HG03196 (cell line): ENCODE results near the gene BNIP2.
"Not testable (repeated sequence)": the region's sequence is repeated elsewhere in the genome, so short reads cannot be mapped to it uniquely, and the experiment has no call there.

Source experiments
- ATAC-seq: cut with Tn5 transposase; IDR thresholded peaks from one replicate; pipeline ENCODE4 v1.9.1; 2021; ENCODE audit not compliant: unreplicated experiment

BNIP2 gene

DNA sequence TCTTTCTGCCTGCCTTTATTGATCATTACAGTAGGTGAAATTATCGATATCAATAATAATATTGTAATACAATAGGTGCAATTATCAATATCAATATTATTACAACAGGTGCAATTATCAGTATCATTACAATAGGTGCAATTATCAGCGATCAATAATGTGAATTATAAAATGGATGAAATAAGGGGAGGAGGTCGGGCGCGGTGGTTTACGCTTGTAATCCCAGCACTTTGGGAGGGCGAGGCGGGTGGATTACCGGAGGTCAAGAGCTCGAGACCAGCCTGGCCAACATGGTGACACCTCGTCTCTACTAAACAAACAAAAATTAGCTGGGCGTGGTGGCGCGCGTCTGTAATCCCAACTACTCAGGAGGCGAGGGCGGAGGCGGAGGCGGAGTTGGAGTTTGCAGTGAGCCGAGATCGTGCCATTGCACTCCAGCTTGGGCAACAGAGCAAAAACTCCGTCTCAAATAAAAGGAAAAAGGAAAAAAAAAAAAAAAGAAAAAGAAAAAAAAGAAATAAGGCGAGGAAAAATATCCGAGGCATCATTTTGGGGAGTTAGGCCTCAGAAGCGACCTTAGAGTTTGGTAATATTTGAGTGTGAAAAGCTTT is 611 bp upstream of the BNIP2 start:
- ATAC-seq: no peak

DNA sequence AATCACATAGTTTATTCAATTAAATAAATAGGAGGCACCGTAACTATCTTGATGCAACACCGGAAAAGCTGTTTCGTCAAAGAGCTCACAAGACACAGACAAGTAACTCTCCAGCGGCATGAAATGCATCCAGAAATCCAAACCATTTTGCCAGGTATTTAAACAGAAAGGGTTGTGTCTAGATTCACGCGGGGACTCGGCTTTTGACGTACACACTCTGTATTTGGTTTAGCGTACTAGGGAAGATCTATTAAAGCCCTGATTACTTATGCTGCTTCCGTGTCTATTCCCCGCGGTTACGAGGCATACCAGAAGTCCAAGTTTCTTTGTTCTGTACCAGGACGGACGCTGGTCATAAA is 718 bp downstream of the BNIP2 start:
- peak; percentile 0 for ATAC-seq

- no peak for ATAC-seq
Measured at GRCh38 chr15:59687836-59688235, 1.3 kb downstream of the BNIP2 start.

DNA sequence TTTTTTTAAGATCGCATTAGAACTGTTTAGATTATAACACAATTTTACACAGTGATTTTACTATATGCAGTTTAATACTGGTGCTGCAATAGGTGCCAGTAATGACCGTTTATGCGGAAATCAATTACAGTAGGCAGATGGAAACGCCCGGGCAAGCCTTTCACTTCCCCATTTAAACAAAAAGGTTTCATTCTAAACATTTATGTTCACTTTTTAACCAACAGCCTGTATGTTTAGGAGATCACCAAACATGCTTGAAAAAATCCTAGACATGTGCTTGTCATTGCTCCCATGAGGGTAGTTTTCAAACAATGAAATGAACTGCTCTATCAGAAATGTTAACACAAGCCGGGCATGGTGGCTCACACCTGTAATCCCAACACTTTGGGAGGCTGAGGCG is 2.7 kb downstream of the BNIP2 start:
- ATAC-seq: no peak

- ATAC-seq: no peak
Measured at GRCh38 chr15:59685737-59686297, 3.3 kb downstream of the BNIP2 start.

- ATAC-seq: no peak
Measured at GRCh38 chr15:59680870-59681269, 8.2 kb downstream of the BNIP2 start.

- no peak for ATAC-seq
Measured at GRCh38 chr15:59680346-59680745, 8.8 kb downstream of the BNIP2 start.

DNA sequence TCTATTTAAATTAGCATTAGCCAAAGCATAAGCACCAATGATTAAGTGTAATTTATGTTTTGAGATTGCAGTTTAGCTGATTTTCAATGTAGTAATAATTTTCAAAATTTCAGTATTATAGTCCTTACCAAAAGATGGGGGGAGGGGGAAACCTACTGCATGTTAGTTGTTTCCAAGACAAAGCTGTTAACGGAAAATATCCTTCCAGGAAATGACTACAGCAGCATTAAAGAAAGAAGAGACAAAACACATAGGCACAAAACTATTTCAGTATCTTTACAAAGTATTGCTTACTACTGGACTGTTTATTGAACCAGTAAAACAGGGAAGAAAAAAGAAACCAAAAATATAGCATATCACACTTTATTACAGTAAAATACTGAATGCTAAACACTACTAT is 10.5 kb downstream of the BNIP2 start:
- no peak for ATAC-seq

DNA sequence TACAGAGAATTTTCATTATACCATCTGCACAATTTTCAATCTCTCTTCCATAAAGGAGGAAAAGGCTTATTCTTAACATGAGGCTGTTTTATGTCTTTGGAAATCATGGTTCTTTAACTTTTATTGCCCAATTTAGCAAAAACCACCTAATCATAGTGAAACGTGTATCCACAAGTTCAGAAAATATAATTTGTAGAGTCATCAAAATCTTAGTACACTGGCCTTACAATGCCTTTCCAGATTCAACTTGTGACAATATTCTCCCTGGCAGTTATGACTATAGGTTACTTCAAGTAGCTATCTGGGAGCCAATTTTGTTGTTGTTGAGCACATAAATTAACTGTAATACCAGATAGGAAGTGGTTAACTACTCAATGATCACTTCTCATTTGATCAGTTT is 10.9 kb downstream of the BNIP2 start:
- ATAC-seq: no peak

DNA sequence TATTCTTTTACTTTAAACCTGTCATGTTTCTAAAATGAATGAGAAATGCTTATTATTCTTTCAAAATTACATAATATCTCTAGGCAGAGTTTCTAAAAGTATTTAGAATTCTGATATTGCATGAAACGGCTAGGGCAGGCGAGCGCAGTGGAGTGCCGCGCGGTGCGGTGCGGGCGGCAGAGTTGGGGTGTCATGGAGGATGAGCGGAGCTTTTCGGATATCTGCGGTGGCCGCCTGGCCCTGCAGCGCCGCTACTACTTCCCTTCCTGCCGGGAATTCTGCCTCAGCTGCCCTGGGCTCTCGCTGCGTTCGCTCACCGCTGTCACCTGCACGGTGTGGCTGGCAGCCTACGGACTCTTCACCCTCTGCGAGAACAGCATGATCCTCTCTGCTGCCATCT is 12.6 kb downstream of the BNIP2 start:
- no peak for ATAC-seq

DNA sequence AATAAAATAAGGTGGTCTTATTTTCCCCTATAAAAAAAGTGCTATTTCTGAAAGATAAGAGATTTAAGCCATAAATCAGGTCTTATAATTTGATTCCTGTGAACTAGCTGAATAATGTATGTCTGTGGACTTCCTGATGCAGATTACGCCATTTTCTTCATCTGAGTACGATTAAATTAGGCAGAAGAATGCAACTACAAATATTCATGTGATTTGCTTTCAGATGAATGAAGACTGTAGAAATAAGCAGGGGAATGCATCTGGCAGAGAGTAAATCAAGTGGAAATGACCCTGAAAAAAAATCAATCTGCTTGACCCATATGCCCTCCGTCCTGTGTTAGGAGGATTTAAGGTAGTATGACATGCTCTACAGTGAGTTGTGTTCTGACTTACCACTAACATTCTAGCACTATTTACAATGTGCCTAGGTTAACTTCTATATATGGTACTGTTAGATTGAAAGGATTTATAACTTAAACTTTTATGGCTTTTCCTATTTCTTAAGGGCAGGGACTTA is 14.7 kb downstream of the BNIP2 start:
- no peak for ATAC-seq

DNA sequence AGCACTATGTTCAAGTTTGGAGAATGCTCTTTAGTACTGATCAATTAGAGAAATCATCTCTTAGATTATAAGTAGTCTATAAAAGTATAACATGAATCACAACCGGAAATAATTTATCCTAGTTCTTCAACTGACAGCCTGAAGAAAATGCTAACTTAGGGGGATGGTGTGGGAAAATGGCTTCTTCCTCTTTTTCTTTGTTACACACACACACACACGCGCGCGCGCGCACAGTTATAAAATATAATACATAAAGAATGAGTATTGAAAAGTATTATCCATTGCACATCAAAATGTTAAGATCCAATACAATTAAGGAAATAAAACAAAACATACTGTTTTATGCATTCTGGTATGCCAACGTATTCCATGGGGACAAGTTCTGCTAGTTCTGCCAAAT is 20.6 kb downstream of the BNIP2 start:
- no peak for ATAC-seq

DNA sequence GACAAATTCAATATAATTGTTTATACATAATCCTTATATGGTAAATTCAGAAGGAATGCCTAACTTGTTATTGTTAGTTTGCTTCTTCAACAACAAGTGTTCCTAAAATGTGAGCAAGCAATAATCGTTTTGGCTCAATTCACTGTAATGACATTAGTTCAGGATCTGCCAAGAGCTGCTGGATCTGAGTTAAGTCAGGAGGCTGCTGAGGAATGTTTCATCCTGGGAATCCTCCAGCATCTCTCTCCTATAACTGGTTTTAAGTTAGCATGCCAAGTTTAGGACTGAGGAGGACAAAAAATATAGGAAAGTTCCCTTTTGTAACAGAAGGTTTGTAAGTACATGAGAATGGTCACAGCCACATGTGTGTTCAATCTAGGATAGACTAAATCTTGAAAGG is 26.9 kb downstream of the BNIP2 start:
- ATAC-seq: no peak

DNA sequence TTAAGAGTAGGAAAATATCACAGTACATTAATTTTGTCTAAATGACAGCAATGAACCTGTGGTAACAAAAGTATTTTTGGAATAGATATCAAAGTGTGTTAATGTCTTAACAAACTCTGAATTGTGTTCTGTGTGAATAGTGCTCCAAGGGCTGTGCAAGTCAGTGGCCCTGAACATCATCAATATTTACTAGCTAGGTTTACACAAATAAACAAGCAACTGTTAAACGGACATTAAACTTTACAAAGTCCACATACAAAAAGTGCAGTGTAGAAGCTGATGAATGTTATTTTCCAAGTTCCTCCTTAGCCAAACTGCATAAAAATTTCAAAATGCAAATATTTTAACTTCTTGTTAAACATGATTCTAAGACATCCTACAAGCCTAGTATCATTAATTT is 29.8 kb downstream of the BNIP2 start:
- no peak for ATAC-seq

- peak; percentile 3 for ATAC-seq
Measured at GRCh38 chr15:59657635-59658125, 31.4 kb downstream of the BNIP2 start.

DNA sequence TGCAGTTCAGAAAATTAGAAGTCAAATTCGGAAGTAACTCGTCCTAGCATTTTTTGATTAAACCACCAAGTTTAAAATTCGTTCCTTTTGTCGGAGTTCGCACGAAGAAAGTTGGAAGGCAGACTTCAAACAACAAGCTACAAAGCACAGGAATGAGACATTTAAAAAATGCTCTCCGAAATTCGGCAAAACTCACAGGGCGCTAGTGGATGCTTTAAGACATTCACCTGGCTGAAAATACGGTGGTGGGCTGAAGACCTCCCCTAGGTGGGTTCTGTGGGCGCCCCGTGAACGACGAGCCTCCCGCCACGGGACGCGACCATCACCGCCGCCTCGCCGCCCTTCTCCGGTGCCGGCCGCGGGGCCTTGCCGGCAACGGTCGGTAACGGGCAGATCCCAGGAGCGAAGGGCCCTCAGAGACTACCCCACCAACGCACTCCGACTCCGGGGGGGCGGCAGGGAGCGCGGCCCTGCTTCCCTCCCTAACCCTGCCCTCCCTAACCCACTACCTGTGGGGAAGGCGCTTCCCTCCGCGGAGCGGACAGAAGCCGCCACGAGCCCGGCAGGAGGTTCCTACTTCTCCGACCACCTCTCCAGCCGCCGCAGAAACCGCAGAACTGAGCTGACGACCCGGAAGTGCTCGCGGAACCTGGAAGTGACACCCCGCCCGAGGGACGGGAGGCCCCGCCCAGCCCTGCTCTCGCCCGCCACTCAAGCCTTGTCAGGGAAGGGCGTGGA is 32.1 kb downstream of the BNIP2 start, which contains the start of gene GTF2A2:
GTF2A2 (minus strand) TSS at position 619 of the 738 bp plus-strand sequence. CDS start 5,238 bp downstream, outside the sequence.
- peak; percentile 98 for ATAC-seq

DNA sequence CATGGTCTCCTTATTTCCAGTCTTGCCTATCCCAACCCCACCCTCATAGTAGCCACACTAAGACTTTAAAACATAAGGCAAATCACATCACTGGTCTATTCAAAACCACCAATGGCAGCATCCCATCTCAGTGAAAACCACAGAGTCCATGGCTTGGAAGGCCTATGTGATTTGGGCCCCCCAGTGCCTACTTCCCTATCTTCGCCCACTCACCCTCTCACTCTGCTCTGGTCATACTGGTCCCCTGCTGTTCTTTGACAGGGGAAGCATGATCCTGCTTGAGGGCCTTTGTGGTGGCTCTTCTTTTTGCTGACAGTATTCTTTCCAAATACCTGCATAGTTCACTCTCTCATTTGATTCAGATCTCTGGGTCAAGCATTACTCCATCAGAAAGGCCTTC is 35.1 kb downstream of the BNIP2 start:
- no peak for ATAC-seq

DNA sequence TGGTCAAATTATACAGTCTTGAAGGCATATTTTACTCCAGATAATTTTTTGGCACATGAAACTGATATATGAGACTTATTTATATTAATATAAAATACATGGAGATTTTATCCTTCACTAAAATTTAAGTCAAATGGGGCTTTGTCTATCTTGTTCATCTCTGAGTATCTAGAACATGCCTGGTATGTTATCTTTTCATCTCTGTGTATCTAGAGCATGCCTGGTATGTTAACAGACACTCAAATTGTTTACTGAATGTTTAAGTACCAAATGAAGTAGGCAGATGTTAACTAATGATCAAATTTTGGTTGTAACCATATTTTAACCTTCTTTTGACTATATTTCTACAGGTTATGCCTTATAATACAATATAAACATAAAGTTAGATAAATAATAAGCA is 39.5 kb downstream of the BNIP2 start:
- ATAC-seq: no peak

DNA sequence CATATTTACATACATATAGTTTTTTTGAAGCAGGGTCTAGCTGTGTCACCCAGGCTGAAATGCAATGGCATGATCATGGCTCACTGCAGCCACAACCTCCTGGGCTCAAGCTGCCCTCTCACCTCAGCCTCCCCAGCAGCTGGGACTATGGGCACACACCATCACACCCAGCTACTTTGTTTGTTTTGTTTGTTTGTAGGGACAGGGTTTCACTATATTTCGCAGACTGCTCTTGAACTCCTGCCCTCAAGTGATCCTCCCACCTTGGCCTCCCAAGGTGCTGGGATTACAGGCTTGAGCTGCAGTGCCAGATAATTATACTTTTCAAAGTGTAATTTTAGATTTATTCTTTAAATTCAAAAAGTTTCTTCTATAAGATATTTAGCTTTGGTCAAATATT is 42.0 kb downstream of the BNIP2 start:
- ATAC-seq: no peak

GRCh38 chr15:59646277-59646676 is 42.8 kb downstream of the BNIP2 start:
- ATAC-seq: no peak

DNA sequence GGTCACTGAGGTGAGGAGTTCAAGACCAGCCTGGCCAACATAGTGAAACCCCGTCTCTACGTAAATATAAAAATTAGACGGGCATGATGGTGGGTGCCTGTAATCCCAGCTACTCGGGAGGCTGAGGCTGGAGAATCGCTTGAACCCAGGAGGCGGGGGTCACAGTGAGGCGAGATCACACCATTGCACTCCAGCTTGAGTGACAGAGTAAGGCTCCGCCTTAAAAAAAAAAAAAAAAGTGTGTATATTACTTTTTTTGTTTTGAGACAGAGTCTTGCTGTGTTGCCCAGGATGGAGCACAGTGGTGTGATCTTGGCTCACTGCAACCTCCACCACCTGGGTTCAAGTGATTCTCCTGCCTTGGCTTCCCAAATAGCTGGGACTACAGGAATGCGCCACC is 43.3 kb downstream of the BNIP2 start:
- not testable (repeated sequence) for ATAC-seq

- ATAC-seq: no peak
Measured at GRCh38 chr15:59644756-59645155, 44.4 kb downstream of the BNIP2 start.
